H9 (cell line): Measurements from ENCODE around the gene UTP18. TPM values are rescaled to one million over a fixed set of nuclear protein-coding genes. Genes with fewer than 3 reads are reported as not detected.

Source experiments
- DNase-seq: peaks from one replicate; pipeline ENCODE4 v3.0.0-alpha.2; 2017
- H2AFZ ChIP-seq: one replicate; pipeline ENCODE4 v1.6.1; 2013; ENCODE audit warnings: mild to moderate bottlenecking, low read length, control low read depth, moderate library complexity
- H2AK5ac ChIP-seq: 2 replicates; pipeline ENCODE4 v1.6.1; 2013; ENCODE audit warnings: low read length, control low read depth, mixed read lengths; ENCODE audit not compliant: insufficient read length
- H2BK120ac ChIP-seq: one replicate; pipeline ENCODE4 v1.6.1; 2013; ENCODE audit warnings: low read depth, mild to moderate bottlenecking, low read length, control low read depth, inconsistent platforms; ENCODE audit not compliant: poor library complexity, severe bottlenecking
- H2BK12ac ChIP-seq: 2 replicates; pipeline ENCODE4 v1.6.1; 2013; ENCODE audit warnings: low read length, control low read depth, mixed read lengths, low read depth; ENCODE audit not compliant: insufficient read length
- H2BK15ac ChIP-seq: 2 replicates; pipeline ENCODE4 v1.6.1; 2013; ENCODE audit warnings: low read depth, low read length, control low read depth
- H2BK20ac ChIP-seq: one replicate; pipeline ENCODE4 v1.6.1; 2013; ENCODE audit warnings: low read depth, mild to moderate bottlenecking, low read length, control low read depth, inconsistent platforms; ENCODE audit not compliant: poor library complexity, severe bottlenecking
- H2BK5ac ChIP-seq: 2 replicates; pipeline ENCODE4 v1.6.1; 2013; ENCODE audit warnings: low read length, control low read depth, mixed read lengths; ENCODE audit not compliant: insufficient read length
- H3K14ac ChIP-seq: 2 replicates; pipeline ENCODE4 v1.6.1; 2013; ENCODE audit warnings: low read length, control low read depth; ENCODE audit not compliant: insufficient read depth
- H3K18ac ChIP-seq: 2 replicates; pipeline ENCODE4 v1.6.1; 2013; ENCODE audit warnings: low read depth, mild to moderate bottlenecking, mixed read lengths, low read length, control low read depth; ENCODE audit not compliant: insufficient read length
- H3K23ac ChIP-seq: 2 replicates; pipeline ENCODE4 v1.6.1; 2013; ENCODE audit warnings: low read length, control low read depth, mixed read lengths, low read depth; ENCODE audit not compliant: insufficient read length
- H3K23me2 ChIP-seq: 2 replicates; pipeline ENCODE4 v1.6.1; 2013; ENCODE audit warnings: low read depth, mild to moderate bottlenecking, mixed read lengths, low read length, control low read depth; ENCODE audit not compliant: insufficient read length, poor library complexity, severe bottlenecking
- H3K27ac ChIP-seq: 2 replicates; pipeline ENCODE4 v1.5.1; 2013; ENCODE audit warnings: low read length, control low read depth, mixed read lengths, low read depth; ENCODE audit not compliant: insufficient read length
- H3K27me3 ChIP-seq: 2 replicates; pipeline ENCODE4 v1.6.1; 2013; ENCODE audit warnings: low read length, control low read depth, inconsistent platforms; ENCODE audit not compliant: insufficient read depth
- H3K4ac ChIP-seq: 2 replicates; pipeline ENCODE4 v1.6.1; 2013; ENCODE audit warnings: low read depth, mild to moderate bottlenecking, control low read depth, inconsistent platforms, low read length, moderate library complexity
- H3K4me1 ChIP-seq: 2 replicates; pipeline ENCODE4 v1.6.1; 2013; ENCODE audit warnings: low read length, control low read depth, inconsistent platforms; ENCODE audit not compliant: insufficient read depth
- H3K4me2 ChIP-seq: 2 replicates; pipeline ENCODE4 v1.6.1; 2013; ENCODE audit warnings: low read length, control low read depth, mixed read lengths; ENCODE audit not compliant: insufficient read length, insufficient read depth
- H3K56ac ChIP-seq: 2 replicates; pipeline ENCODE4 v1.6.1; 2013; ENCODE audit warnings: low read depth, mild to moderate bottlenecking, mixed read lengths, low read length, control low read depth; ENCODE audit not compliant: insufficient read length
- H3K79me1 ChIP-seq: 2 replicates; pipeline ENCODE4 v1.6.1; 2013; ENCODE audit warnings: low read depth, mild to moderate bottlenecking, moderate library complexity, low read length, control low read depth, inconsistent platforms; ENCODE audit not compliant: insufficient read depth, poor library complexity, severe bottlenecking
- H3K79me2 ChIP-seq: 2 replicates; pipeline ENCODE4 v1.6.1; 2013; ENCODE audit warnings: low read length, control low read depth, inconsistent platforms; ENCODE audit not compliant: insufficient read depth
- H3K9ac ChIP-seq: 2 replicates; pipeline ENCODE4 v1.6.1; 2013; ENCODE audit warnings: low read length, control low read depth, mixed read lengths; ENCODE audit not compliant: insufficient read length; ENCODE audit errors: extremely low read depth
- H3K9me3 ChIP-seq: one replicate; pipeline ENCODE4 v1.6.1; 2013; ENCODE audit warnings: low read depth, low read length, inconsistent platforms; ENCODE audit not compliant: control insufficient read depth
- H3T11ph ChIP-seq: one replicate; pipeline ENCODE4 v1.6.1; 2013; ENCODE audit warnings: mild to moderate bottlenecking, low read length, control low read depth, inconsistent platforms
- H4K20me1 ChIP-seq: one replicate; pipeline ENCODE4 v1.6.1; 2013; ENCODE audit not compliant: control insufficient read depth, insufficient read length, insufficient read depth
- H4K5ac ChIP-seq: 2 replicates; pipeline ENCODE4 v1.6.1; 2013; ENCODE audit warnings: low read depth, mild to moderate bottlenecking, mixed read lengths, low read length, control low read depth; ENCODE audit not compliant: insufficient read length
- H4K8ac ChIP-seq: replicated peaks from 2 replicates; pipeline ENCODE4 v1.6.1; 2013; ENCODE audit warnings: low read length, control low read depth, mixed read lengths, low read depth; ENCODE audit not compliant: insufficient read length
- H4K91ac ChIP-seq: 2 replicates; pipeline ENCODE4 v1.6.1; 2013; ENCODE audit warnings: low read depth, mild to moderate bottlenecking, moderate library complexity, mixed read lengths, low read length, control low read depth; ENCODE audit not compliant: insufficient read length
- H3K27ac Mint-ChIP-seq, 3 experiments: 2 replicates in 2 of 3; 3 replicates in 1 of 3; pipeline ENCODE4 v1.8.0; 2020 to 2021; ENCODE audit warnings: mixed read lengths in 3 of 3, mild to moderate bottlenecking in 1 of 3, moderate library complexity in 1 of 3
- H3K27me3 Mint-ChIP-seq: 2 replicates; pipeline ENCODE4 v1.8.0; 2021; ENCODE audit warnings: low read depth, mild to moderate bottlenecking, moderate library complexity, mixed read lengths
- H3K36me3 Mint-ChIP-seq, 3 experiments: 2 replicates in 2 of 3; 3 replicates in 1 of 3; pipeline ENCODE4 v1.8.0; 2020 to 2021; ENCODE audit warnings: low read depth in 3 of 3, mixed read lengths in 3 of 3; ENCODE audit not compliant: insufficient read depth in 1 of 3
- H3K4me1 Mint-ChIP-seq, 2 experiments: 2 replicates each; pipeline ENCODE4 v1.8.0; 2020; ENCODE audit warnings: mixed read lengths in 2 of 2
- H3K4me3 Mint-ChIP-seq, 2 experiments: 2 replicates in 1 of 2; 3 replicates in 1 of 2; pipeline ENCODE4 v1.8.0; 2020 to 2021; ENCODE audit warnings: mild to moderate bottlenecking in 2 of 2, mixed read lengths in 2 of 2, moderate library complexity in 1 of 2
- H3K9me3 Mint-ChIP-seq, 2 experiments: 2 replicates in 1 of 2; 3 replicates in 1 of 2; pipeline ENCODE4 v1.8.0; 2020; ENCODE audit warnings: mild to moderate bottlenecking in 2 of 2, mixed read lengths in 2 of 2, moderate library complexity in 1 of 2
- WGBS: extraction: QIAGEN DNeasy Blood & Tissue Kit; methylation state at CpG from one replicate; pipeline ENCODE4 v1.1.7; 2013; ENCODE audit warnings: missing lambda C conversion rate, low lambda C conversion rate, mixed read lengths; ENCODE audit not compliant: insufficient read length; ENCODE audit errors: extremely low coverage; 5-methylcytosine and 5-hydroxymethylcytosine counted together
- total RNA-seq: library from RNA; stranded (reverse); gene quantifications from 2 replicates; pipeline ENCODE4 v1.2.1, GENCODE V29; 2021
- TF ChIP-seq, protein P1 (sequence below): fragments of 200-600 bp; sonication (generic); conservative IDR thresholded peaks from 3 replicates; pipeline ENCODE4 v1.8.0; 2021; ENCODE audit warnings: antibody characterized with exemption, mild to moderate bottlenecking

Gene UTP18
- total RNA-seq, 1 experiment from 2014 or later, result 79.5 TPM

DNA sequence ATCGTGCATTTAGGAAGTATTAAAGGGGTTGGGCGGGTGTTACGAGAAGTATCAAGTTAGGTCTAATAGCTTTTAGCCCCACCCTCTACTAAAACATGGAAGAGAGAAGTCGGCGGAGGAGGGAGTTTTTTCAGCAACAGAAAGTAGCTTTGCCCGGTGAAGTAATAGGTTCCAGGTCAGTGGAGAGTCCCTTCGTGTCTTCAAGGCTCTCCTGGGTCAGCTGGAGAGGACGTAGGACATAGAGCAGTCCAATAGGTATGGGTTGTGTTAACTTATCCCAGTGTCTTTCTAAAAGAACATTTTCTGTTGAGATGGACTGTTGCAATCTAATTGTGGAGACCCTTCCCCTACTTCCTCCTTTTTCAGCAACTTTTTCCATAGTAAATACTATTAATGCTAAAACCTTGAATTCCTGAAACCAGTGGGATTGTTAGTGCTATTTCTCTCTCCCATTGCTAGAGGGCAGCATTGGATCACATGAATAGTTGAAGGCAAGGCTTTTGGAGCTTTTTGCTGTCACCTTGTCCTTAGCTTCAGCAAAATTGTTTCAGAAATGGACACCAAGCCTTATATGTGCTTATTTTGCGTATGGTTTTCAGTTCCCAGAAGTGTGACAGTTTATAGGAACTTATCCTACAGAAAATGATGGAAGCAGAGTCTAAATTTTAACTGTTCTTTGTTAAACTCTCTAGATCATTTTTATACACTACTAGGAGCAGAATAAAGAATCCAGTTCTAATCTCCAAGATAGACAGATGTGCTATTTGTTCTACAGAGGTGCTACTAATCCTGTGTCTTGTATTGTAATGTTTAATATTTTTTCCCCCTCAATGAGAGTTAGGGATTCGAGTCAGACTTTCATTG is 38.4 kb downstream of the UTP18 start:
- no peaks in the 10 kb centered on the region for H3K9me3 ChIP-seq
- no peak overlapping the region for H4K5ac ChIP-seq
- H3K79me2 ChIP-seq, result no peaks in the 10 kb centered on the region
- peak overlapping the region; percentile 75 for H2BK20ac ChIP-seq
- no peak overlapping the region for H4K91ac ChIP-seq
- H3K4me1 ChIP-seq, result peaks cover 5% of the 10 kb centered on the region; the same call in 1 of the 2 replicates
- Mint-ChIP-seq H3K36me3 (peaks cover 7 to 38% (median 22%) of the 10 kb centered on the region in 3 experiments; a peak in 6 of 7 replicates), H3K4me3 (no peak overlapping the region), H3K4me1 (peaks cover 23 to 32% of the 10 kb centered on the region in 2 experiments), H3K9me3 (peaks cover 3 to 7% of the 10 kb centered on the region in 2 experiments; a peak in 3 of 5 replicates), H3K27ac (peak overlapping the region in 2 of 3 experiments; percentile 5 to 85; a peak in 3 of 7 replicates), H3K27me3 (no peaks in the 10 kb centered on the region)
- H3K4me2 ChIP-seq, result no peak overlapping the region
- no peaks in the 10 kb centered on the region for H3K23me2 ChIP-seq
- no peak overlapping the region for H2AK5ac ChIP-seq
- H4K8ac ChIP-seq, result no peak overlapping the region
- no peak overlapping the region for H2BK120ac ChIP-seq
- no peaks in the 10 kb centered on the region for H3K27me3 ChIP-seq
- no peak overlapping the region for H3K56ac ChIP-seq
- no peak overlapping the region for H2AFZ ChIP-seq
- H2BK12ac ChIP-seq, result no peak overlapping the region
- no peak overlapping the region for H3K4ac ChIP-seq
- no CpG with 5 or more reads among the region's 10 CpGs for WGBS
- H3K27ac ChIP-seq, result no peak overlapping the region
- no peak overlapping the region for H3K9ac ChIP-seq
- no peak overlapping the region for H3K18ac ChIP-seq
- TF ChIP-seq, protein P1, sequence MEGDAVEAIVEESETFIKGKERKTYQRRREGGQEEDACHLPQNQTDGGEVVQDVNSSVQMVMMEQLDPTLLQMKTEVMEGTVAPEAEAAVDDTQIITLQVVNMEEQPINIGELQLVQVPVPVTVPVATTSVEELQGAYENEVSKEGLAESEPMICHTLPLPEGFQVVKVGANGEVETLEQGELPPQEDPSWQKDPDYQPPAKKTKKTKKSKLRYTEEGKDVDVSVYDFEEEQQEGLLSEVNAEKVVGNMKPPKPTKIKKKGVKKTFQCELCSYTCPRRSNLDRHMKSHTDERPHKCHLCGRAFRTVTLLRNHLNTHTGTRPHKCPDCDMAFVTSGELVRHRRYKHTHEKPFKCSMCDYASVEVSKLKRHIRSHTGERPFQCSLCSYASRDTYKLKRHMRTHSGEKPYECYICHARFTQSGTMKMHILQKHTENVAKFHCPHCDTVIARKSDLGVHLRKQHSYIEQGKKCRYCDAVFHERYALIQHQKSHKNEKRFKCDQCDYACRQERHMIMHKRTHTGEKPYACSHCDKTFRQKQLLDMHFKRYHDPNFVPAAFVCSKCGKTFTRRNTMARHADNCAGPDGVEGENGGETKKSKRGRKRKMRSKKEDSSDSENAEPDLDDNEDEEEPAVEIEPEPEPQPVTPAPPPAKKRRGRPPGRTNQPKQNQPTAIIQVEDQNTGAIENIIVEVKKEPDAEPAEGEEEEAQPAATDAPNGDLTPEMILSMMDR, result peak; percentile 83
- H3K14ac ChIP-seq, result no peak overlapping the region
- DNase-seq, result peak; percentile 43
- H3K23ac ChIP-seq, result no peak overlapping the region
- H4K20me1 ChIP-seq, result no peaks in the 10 kb centered on the region
- no peaks in the 10 kb centered on the region for H3K79me1 ChIP-seq
- no peak overlapping the region for H2BK15ac ChIP-seq
- H3T11ph ChIP-seq, result no peak overlapping the region
- H2BK5ac ChIP-seq, result no peak overlapping the region
